Activated CD8-positive, alpha-beta memory T cell treated with anti-CD3 and anti-CD28 coated beads, Interleukin-2, amount 50 U/mL, for 4 hours (primary cell): ENCODE measurements around the gene KCNE2.
"Not testable (repeated sequence)": the region's sequence is repeated elsewhere in the genome, so short reads cannot be mapped to it uniquely, and the experiment has no call there.

Experiments
- DNase-seq: peaks from one replicate; pipeline ENCODE4 v3.0.0-alpha.2; 2020

Gene KCNE2

GRCh38 chr21:34417448-34418077 lies 53.8 kb downstream of the KCNE2 start:
- DNase-seq: not testable (repeated sequence)
